ENCODE data around the gene CDK5R1.
"Not testable (repeated sequence)": the region's sequence is repeated elsewhere in the genome, so short reads cannot be mapped to it uniquely, and the experiment has no call there.

Gene CDK5R1

GRCh38 chr17:32519228-32520103 is 32.7 kb downstream of the CDK5R1 start:
- peak; percentile 58 to 68 for DNase-seq

- DNase-seq, result peak in 1 of 2 donors; percentile 44
Measured at GRCh38 chr17:32520104-32520701, 33.4 kb downstream of the CDK5R1 start.

GRCh38 chr17:32520737-32521404 is 34.1 kb downstream of the CDK5R1 start:
- DNase-seq, result no peak

- no peak for DNase-seq
Measured at GRCh38 chr17:32523017-32523680, 36.4 kb downstream of the CDK5R1 start.

- DNase-seq, result no peak
Measured at GRCh38 chr17:32523827-32524552, 37.2 kb downstream of the CDK5R1 start.

- not testable (repeated sequence) for DNase-seq
Measured at GRCh38 chr17:32524553-32524880, 37.7 kb downstream of the CDK5R1 start.

- DNase-seq, result no peak
Measured at GRCh38 chr17:32525122-32525521, 38.3 kb downstream of the CDK5R1 start.

GRCh38 chr17:32527146-32527545 is 40.4 kb downstream of the CDK5R1 start:
- no peak for DNase-seq

GRCh38 chr17:32528825-32529224 is 42.0 kb downstream of the CDK5R1 start:
- no peak for DNase-seq

GRCh38 chr17:32529604-32530003 is 42.8 kb downstream of the CDK5R1 start:
- no peak for DNase-seq

GRCh38 chr17:32533296-32533695 is 46.5 kb downstream of the CDK5R1 start:
- no peak for DNase-seq

GRCh38 chr17:32536736-32537643 is 50.2 kb downstream of the CDK5R1 start:
- no peak for DNase-seq

All from activated CD4-positive, alpha-beta T cell treated with anti-CD3 and anti-CD28 coated beads for 4 hours (primary cell).